HUES48 (cell line): ENCODE measurements around the gene KLHL8.

Experiments
- H3K27ac ChIP-seq: one replicate; pipeline ENCODE4 v1.7.0; 2013; ENCODE audit warnings: low read depth, low read length, inconsistent platforms
- H3K27me3 ChIP-seq: 2 replicates; pipeline ENCODE4 v1.6.1; 2013; ENCODE audit warnings: mild to moderate bottlenecking, low read length; ENCODE audit not compliant: control insufficient read depth, insufficient read depth
- H3K36me3 ChIP-seq: 2 replicates; pipeline ENCODE4 v1.6.1; 2013; ENCODE audit warnings: low read length; ENCODE audit not compliant: control insufficient read depth, insufficient read depth
- H3K4me1 ChIP-seq: 2 replicates; pipeline ENCODE4 v1.6.1; 2013; ENCODE audit warnings: mild to moderate bottlenecking, low read length; ENCODE audit not compliant: control insufficient read depth, insufficient read depth
- H3K4me3 ChIP-seq: 2 replicates; pipeline ENCODE4 v1.5.1; 2013; ENCODE audit warnings: mild to moderate bottlenecking, low read depth, low read length
- H3K9ac ChIP-seq: 2 replicates; pipeline ENCODE4 v1.6.1; 2013; ENCODE audit warnings: mild to moderate bottlenecking, low read depth, low read length, moderate library complexity
- H3K9me3 ChIP-seq: 2 replicates; pipeline ENCODE4 v1.6.1; 2013; ENCODE audit warnings: low read length; ENCODE audit not compliant: control insufficient read depth, insufficient read depth

KLHL8 gene

GRCh38 chr4:87220094-87220822, at the start of gene KLHL8:
TSS of gene KLHL8 (minus strand) at chr4:87220618. CDS start at chr4:87195539, 25,079 bp downstream.
- H3K36me3 ChIP-seq = no peaks in the 10 kb centered on the region
- H3K9ac ChIP-seq = peak within 1 kb of the TSS; percentile 73
- no peaks in the 10 kb centered on the region for H3K9me3 ChIP-seq
- peaks cover 6% of the 10 kb centered on the region for H3K4me1 ChIP-seq
- peak within 1 kb of the TSS; percentile 91 for H3K27ac ChIP-seq
- H3K4me3 ChIP-seq = peak within 1 kb of the TSS; percentile 96
- H3K27me3 ChIP-seq = peaks cover 4% of the 10 kb centered on the region

GRCh38 chr4:87270144-87270543, 49.7 kb upstream of the KLHL8 start:
- no peaks in the 10 kb centered on the region for H3K9me3 ChIP-seq
- no peak overlapping the region for H3K9ac ChIP-seq
- no peak overlapping the region for H3K4me3 ChIP-seq
- no peaks in the 10 kb centered on the region for H3K36me3 ChIP-seq
- no peak overlapping the region for H3K27ac ChIP-seq
- no peaks in the 10 kb centered on the region for H3K27me3 ChIP-seq
- peaks cover 8% of the 10 kb centered on the region for H3K4me1 ChIP-seq

- H3K27ac ChIP-seq = no peak overlapping the region
- H3K36me3 ChIP-seq = no peaks in the 10 kb centered on the region
- H3K4me1 ChIP-seq = peaks cover 8% of the 10 kb centered on the region
- no peaks in the 10 kb centered on the region for H3K9me3 ChIP-seq
- no peak overlapping the region for H3K4me3 ChIP-seq
- H3K27me3 ChIP-seq = no peaks in the 10 kb centered on the region
- H3K9ac ChIP-seq = no peak overlapping the region
Observed at GRCh38 chr4:87268411-87268810, 48.0 kb upstream of the KLHL8 start.

- Histone ChIP-seq H3K27me3 (no peaks in the 10 kb centered on the region), H3K4me3 (no peak overlapping the region), H3K27ac (no peak overlapping the region), H3K36me3 (no peaks in the 10 kb centered on the region), H3K9me3 (no peaks in the 10 kb centered on the region), H3K4me1 (peaks cover 8% of the 10 kb centered on the region), H3K9ac (no peak overlapping the region)
Observed at GRCh38 chr4:87266986-87267385, 46.6 kb upstream of the KLHL8 start.

GRCh38 chr4:87262886-87263285, 42.5 kb upstream of the KLHL8 start:
- no peaks in the 10 kb centered on the region for H3K27me3 ChIP-seq
- H3K4me3 ChIP-seq = no peak overlapping the region
- no peaks in the 10 kb centered on the region for H3K4me1 ChIP-seq
- no peak overlapping the region for H3K27ac ChIP-seq
- no peaks in the 10 kb centered on the region for H3K9me3 ChIP-seq
- no peak overlapping the region for H3K9ac ChIP-seq
- no peaks in the 10 kb centered on the region for H3K36me3 ChIP-seq

- no peaks in the 10 kb centered on the region for H3K4me1 ChIP-seq
- H3K27me3 ChIP-seq = no peaks in the 10 kb centered on the region
- H3K9ac ChIP-seq = no peak overlapping the region
- no peak overlapping the region for H3K27ac ChIP-seq
- no peaks in the 10 kb centered on the region for H3K36me3 ChIP-seq
- no peaks in the 10 kb centered on the region for H3K9me3 ChIP-seq
- no peak overlapping the region for H3K4me3 ChIP-seq
Observed at GRCh38 chr4:87260477-87260876, 40.1 kb upstream of the KLHL8 start.

GRCh38 chr4:87258677-87259076, 38.3 kb upstream of the KLHL8 start:
- Histone ChIP-seq H3K27ac (no peak overlapping the region), H3K27me3 (no peaks in the 10 kb centered on the region), H3K4me3 (no peak overlapping the region), H3K4me1 (no peaks in the 10 kb centered on the region), H3K9ac (no peak overlapping the region), H3K9me3 (no peaks in the 10 kb centered on the region), H3K36me3 (no peaks in the 10 kb centered on the region)

- H3K4me3 ChIP-seq = no peak overlapping the region
- no peaks in the 10 kb centered on the region for H3K36me3 ChIP-seq
- no peak overlapping the region for H3K9ac ChIP-seq
- no peaks in the 10 kb centered on the region for H3K27me3 ChIP-seq
- H3K9me3 ChIP-seq = no peaks in the 10 kb centered on the region
- no peak overlapping the region for H3K27ac ChIP-seq
- H3K4me1 ChIP-seq = no peaks in the 10 kb centered on the region
Observed at GRCh38 chr4:87257523-87257922, 37.1 kb upstream of the KLHL8 start.

- no peaks in the 10 kb centered on the region for H3K9me3 ChIP-seq
- H3K4me3 ChIP-seq = no peak overlapping the region
Observed at GRCh38 chr4:87255755-87256154, 35.3 kb upstream of the KLHL8 start.

GRCh38 chr4:87251106-87251505, 30.7 kb upstream of the KLHL8 start:
- no peak overlapping the region for H3K9ac ChIP-seq
- no peak overlapping the region for H3K27ac ChIP-seq
- no peaks in the 10 kb centered on the region for H3K9me3 ChIP-seq

More at GRCh38 chr4:87255755-87256154, 35.3 kb upstream of the KLHL8 start:
- Histone ChIP-seq H3K4me1 (no peaks in the 10 kb centered on the region), H3K9ac (no peak overlapping the region), H3K27ac (no peak overlapping the region), H3K27me3 (no peaks in the 10 kb centered on the region), H3K36me3 (no peaks in the 10 kb centered on the region)

GRCh38 chr4:87250294-87250693, 29.9 kb upstream of the KLHL8 start:
- H3K27ac ChIP-seq = no peak overlapping the region
- H3K9ac ChIP-seq = no peak overlapping the region
- H3K36me3 ChIP-seq = no peaks in the 10 kb centered on the region
- no peaks in the 10 kb centered on the region for H3K27me3 ChIP-seq
- no peaks in the 10 kb centered on the region for H3K9me3 ChIP-seq
- no peaks in the 10 kb centered on the region for H3K4me1 ChIP-seq
- no peak overlapping the region for H3K4me3 ChIP-seq

More at GRCh38 chr4:87251106-87251505, 30.7 kb upstream of the KLHL8 start:
- Histone ChIP-seq H3K4me3 (no peak overlapping the region), H3K36me3 (no peaks in the 10 kb centered on the region), H3K4me1 (no peaks in the 10 kb centered on the region), H3K27me3 (no peaks in the 10 kb centered on the region)
